ENCODE measurements around the gene LMAN1L. TPM values are rescaled to one million over a fixed set of nuclear protein-coding genes. Genes with fewer than 3 reads are reported as not detected.

Gene LMAN1L
- total RNA-seq, 1 donor from 2014 or later: 0.65 TPM

GRCh38 chr15:74829486-74829885 lies 16.9 kb downstream of the LMAN1L start:
- H3K4me1 Mint-ChIP-seq: peaks cover 2% of the 10 kb centered on the region
- peaks cover 61% of the 10 kb centered on the region for H3K27me3 Mint-ChIP-seq (ENCODE audit: low read depth)
- H3K9me3 Mint-ChIP-seq: no peaks in the 10 kb centered on the region
- no peak for DNase-seq (ENCODE audit: low spot score in 2 of 2, unreplicated experiment in 2 of 2)
- H3K4me3 Mint-ChIP-seq: no peak overlapping the region
- no peak overlapping the region for H3K27ac Mint-ChIP-seq
- TF ChIP-seq CTCF (IDR thresholded peaks at IDR 0.05; ENCODE audit: unreplicated experiment): no peak
- H3K36me3 Mint-ChIP-seq: no peaks in the 10 kb centered on the region

GRCh38 chr15:74829991-74830390 lies 17.4 kb downstream of the LMAN1L start:
- H3K27ac Mint-ChIP-seq: no peak overlapping the region
- H3K4me1 Mint-ChIP-seq: peaks cover 2% of the 10 kb centered on the region
- DNase-seq (ENCODE audit: low spot score in 2 of 2, unreplicated experiment in 2 of 2): no peak
- no peaks in the 10 kb centered on the region for H3K9me3 Mint-ChIP-seq
- peaks cover 56% of the 10 kb centered on the region for H3K27me3 Mint-ChIP-seq (ENCODE audit: low read depth)
- H3K36me3 Mint-ChIP-seq: no peaks in the 10 kb centered on the region
- H3K4me3 Mint-ChIP-seq: no peak overlapping the region
- no peak for TF ChIP-seq CTCF (IDR thresholded peaks at IDR 0.05; ENCODE audit: unreplicated experiment)

GRCh38 chr15:74830868-74831267 lies 18.2 kb downstream of the LMAN1L start:
- H3K4me1 Mint-ChIP-seq: peaks cover 2% of the 10 kb centered on the region
- no peak for DNase-seq (ENCODE audit: low spot score in 2 of 2, unreplicated experiment in 2 of 2)
- H3K4me3 Mint-ChIP-seq: no peak overlapping the region
- no peaks in the 10 kb centered on the region for H3K9me3 Mint-ChIP-seq
- no peak for TF ChIP-seq CTCF (IDR thresholded peaks at IDR 0.05; ENCODE audit: unreplicated experiment)
- H3K27ac Mint-ChIP-seq: no peak overlapping the region
- H3K36me3 Mint-ChIP-seq: no peaks in the 10 kb centered on the region
- H3K27me3 Mint-ChIP-seq (ENCODE audit: low read depth): peaks cover 48% of the 10 kb centered on the region

- H3K27ac Mint-ChIP-seq: no peak overlapping the region
- no peaks in the 10 kb centered on the region for H3K9me3 Mint-ChIP-seq
- peaks cover 38% of the 10 kb centered on the region for H3K27me3 Mint-ChIP-seq (ENCODE audit: low read depth)
- no peak for DNase-seq (ENCODE audit: low spot score in 2 of 2, unreplicated experiment in 2 of 2)
- no peak for TF ChIP-seq CTCF (IDR thresholded peaks at IDR 0.05; ENCODE audit: unreplicated experiment)
- H3K4me3 Mint-ChIP-seq: no peak overlapping the region
- no peaks in the 10 kb centered on the region for H3K36me3 Mint-ChIP-seq
- no peaks in the 10 kb centered on the region for H3K4me1 Mint-ChIP-seq
These were observed 19.3 kb downstream of the LMAN1L start for GRCh38 chr15:74831813-74832495.

- Mint-ChIP-seq H3K27me3 (ENCODE audit: low read depth) (peaks cover 29% of the 10 kb centered on the region), H3K36me3 (no peaks in the 10 kb centered on the region), H3K9me3 (no peaks in the 10 kb centered on the region)
These were observed 20.2 kb downstream of the LMAN1L start for GRCh38 chr15:74832826-74833225.

More at GRCh38 chr15:74832826-74833225, 20.2 kb downstream of the LMAN1L start:
- no peak for TF ChIP-seq CTCF (IDR thresholded peaks at IDR 0.05; ENCODE audit: unreplicated experiment)
- H3K4me3 Mint-ChIP-seq: no peak overlapping the region
- no peaks in the 10 kb centered on the region for H3K4me1 Mint-ChIP-seq
- H3K27ac Mint-ChIP-seq: no peak overlapping the region
- DNase-seq (ENCODE audit: low spot score in 2 of 2, unreplicated experiment in 2 of 2): no peak
